Loucy (cell line): ENCODE measurements around the gene NCOR1.

Experiments used
- H2AFZ ChIP-seq: fragments of 200-600 bp; sonication (generic); 2 replicates; pipeline ENCODE4 v1.6.0; 2016; ENCODE audit warnings: antibody characterized with exemption, mild to moderate bottlenecking, low read length, moderate library complexity
- H3F3A ChIP-seq: fragments of 200-600 bp; 2 replicates; pipeline ENCODE4 v1.6.0; 2016; ENCODE audit warnings: antibody characterized with exemption, low read depth, mild to moderate bottlenecking
- H3K27me3 ChIP-seq: fragments of 200-600 bp; sonication (generic); 2 replicates; pipeline ENCODE4 v1.6.1; 2014; ENCODE audit warnings: low read length, mild to moderate bottlenecking; ENCODE audit not compliant: insufficient read depth, poor library complexity, severe bottlenecking
- H3K36me3 ChIP-seq: fragments of 200-600 bp; sonication (generic); 2 replicates; pipeline ENCODE4 v1.6.1; 2016; ENCODE audit warnings: low read length; ENCODE audit not compliant: insufficient read depth
- H3K4me1 ChIP-seq: fragments of 200-600 bp; sonication (generic); 2 replicates; pipeline ENCODE4 v1.5.1; 2014; ENCODE audit warnings: low read length, mild to moderate bottlenecking; ENCODE audit not compliant: insufficient read depth, poor library complexity, severe bottlenecking
- H3K4me2 ChIP-seq: fragments of 200-600 bp; sonication (generic); 2 replicates; pipeline ENCODE4 v1.6.0; 2014; ENCODE audit warnings: antibody characterized with exemption, low read length, low read depth, mild to moderate bottlenecking; ENCODE audit not compliant: poor library complexity, severe bottlenecking
- H3K4me3 ChIP-seq: fragments of 200-600 bp; sonication (generic); 2 replicates; pipeline ENCODE4 v1.5.1; 2014; ENCODE audit warnings: low read length, mild to moderate bottlenecking, mixed read lengths; ENCODE audit not compliant: poor library complexity, severe bottlenecking
- H3K79me2 ChIP-seq: fragments of 200-600 bp; sonication (generic); 2 replicates; pipeline ENCODE4 v1.6.1; 2014; ENCODE audit warnings: low read length; ENCODE audit not compliant: insufficient read depth
- H3K9ac ChIP-seq: fragments of 200-600 bp; sonication (generic); 2 replicates; pipeline ENCODE4 v1.6.0; 2014; ENCODE audit warnings: mild to moderate bottlenecking, low read depth, low read length, moderate library complexity; ENCODE audit not compliant: poor library complexity, severe bottlenecking
- H3K9me2 ChIP-seq: fragments of 200-600 bp; sonication (generic); replicated peaks from 2 replicates; pipeline ENCODE4 v1.6.1; 2016; ENCODE audit warnings: low read depth, low read length, mixed read lengths
- H3K9me3 ChIP-seq: fragments of 200-600 bp; sonication (generic); 2 replicates; pipeline ENCODE4 v1.6.1; 2014; ENCODE audit warnings: mild to moderate bottlenecking, antibody characterized with exemption, low read length, low read depth; ENCODE audit not compliant: insufficient read depth
- H4K20me1 ChIP-seq: fragments of 200-600 bp; sonication (generic); 2 replicates; pipeline ENCODE4 v1.6.0; 2014; ENCODE audit warnings: antibody characterized with exemption, low read length, mild to moderate bottlenecking; ENCODE audit not compliant: insufficient read depth, poor library complexity, severe bottlenecking
- EZH2phosphoT487 ChIP-seq: fragments of 200-600 bp; IDR thresholded peaks from 2 replicates; pipeline ENCODE4 v1.6.1; 2018; ENCODE audit warnings: antibody characterized with exemption, mild to moderate bottlenecking, moderate library complexity, borderline replicate concordance
- TF ChIP-seq, protein P1 (sequence below): fragments of 200-600 bp; sonication (generic); conservative IDR thresholded peaks from 2 replicates; pipeline ENCODE4 v1.5.1; 2014; ENCODE audit warnings: mild to moderate bottlenecking, antibody characterized with exemption, low read length

Gene NCOR1

DNA sequence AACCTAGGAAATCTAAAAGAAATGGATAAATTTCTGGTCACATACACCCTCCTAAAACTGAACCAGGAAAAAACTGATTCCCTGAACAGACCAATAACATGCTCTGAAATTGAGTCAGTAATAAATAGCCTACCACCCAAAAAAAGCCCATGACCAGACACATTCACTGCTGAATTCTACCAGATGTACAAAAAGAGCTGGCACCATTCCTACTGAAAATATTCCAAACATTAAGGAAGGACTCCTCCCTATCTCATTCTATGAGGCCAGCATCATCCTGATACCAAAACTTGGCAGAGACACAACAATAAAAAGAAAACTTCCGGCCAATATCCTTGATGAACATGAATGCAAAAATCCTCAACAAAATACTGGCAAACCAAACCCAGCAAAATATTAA lies 162.8 kb downstream of the NCOR1 start:
- H4K20me1 ChIP-seq, result peaks cover 5% of the 10 kb centered on the region
- H3K36me3 ChIP-seq, result peaks cover 69% of the 10 kb centered on the region
- no peak overlapping the region for H3K4me2 ChIP-seq
- H3K4me1 ChIP-seq, result no peaks in the 10 kb centered on the region
- H3K9me3 ChIP-seq, result no peaks in the 10 kb centered on the region
- H3K4me3 ChIP-seq, result no peak overlapping the region
- H3K79me2 ChIP-seq, result peaks cover 5% of the 10 kb centered on the region; the same call in 1 of the 2 replicates
- no peaks in the 10 kb centered on the region for H3K27me3 ChIP-seq
- TF ChIP-seq, protein P1, sequence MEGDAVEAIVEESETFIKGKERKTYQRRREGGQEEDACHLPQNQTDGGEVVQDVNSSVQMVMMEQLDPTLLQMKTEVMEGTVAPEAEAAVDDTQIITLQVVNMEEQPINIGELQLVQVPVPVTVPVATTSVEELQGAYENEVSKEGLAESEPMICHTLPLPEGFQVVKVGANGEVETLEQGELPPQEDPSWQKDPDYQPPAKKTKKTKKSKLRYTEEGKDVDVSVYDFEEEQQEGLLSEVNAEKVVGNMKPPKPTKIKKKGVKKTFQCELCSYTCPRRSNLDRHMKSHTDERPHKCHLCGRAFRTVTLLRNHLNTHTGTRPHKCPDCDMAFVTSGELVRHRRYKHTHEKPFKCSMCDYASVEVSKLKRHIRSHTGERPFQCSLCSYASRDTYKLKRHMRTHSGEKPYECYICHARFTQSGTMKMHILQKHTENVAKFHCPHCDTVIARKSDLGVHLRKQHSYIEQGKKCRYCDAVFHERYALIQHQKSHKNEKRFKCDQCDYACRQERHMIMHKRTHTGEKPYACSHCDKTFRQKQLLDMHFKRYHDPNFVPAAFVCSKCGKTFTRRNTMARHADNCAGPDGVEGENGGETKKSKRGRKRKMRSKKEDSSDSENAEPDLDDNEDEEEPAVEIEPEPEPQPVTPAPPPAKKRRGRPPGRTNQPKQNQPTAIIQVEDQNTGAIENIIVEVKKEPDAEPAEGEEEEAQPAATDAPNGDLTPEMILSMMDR, result no peak
- TF ChIP-seq EZH2phosphoT487, result no peak
- no peak overlapping the region for H2AFZ ChIP-seq
- no peaks in the 10 kb centered on the region for H3F3A ChIP-seq
- no peak overlapping the region for H3K9ac ChIP-seq
- no peaks in the 10 kb centered on the region for H3K9me2 ChIP-seq

- H4K20me1 ChIP-seq, result peaks cover 5% of the 10 kb centered on the region
- no peak overlapping the region for H2AFZ ChIP-seq
- H3K9me3 ChIP-seq, result no peaks in the 10 kb centered on the region
- peaks cover 71% of the 10 kb centered on the region for H3K36me3 ChIP-seq
- TF ChIP-seq EZH2phosphoT487, result no peak
- TF ChIP-seq, protein P1, result no peak
- no peak overlapping the region for H3K9ac ChIP-seq
- H3K4me1 ChIP-seq, result no peaks in the 10 kb centered on the region
- H3K4me3 ChIP-seq, result no peak overlapping the region
- no peaks in the 10 kb centered on the region for H3K9me2 ChIP-seq
- peaks cover 5% of the 10 kb centered on the region; the same call in 1 of the 2 replicates for H3K79me2 ChIP-seq
- no peaks in the 10 kb centered on the region for H3F3A ChIP-seq
- no peaks in the 10 kb centered on the region for H3K27me3 ChIP-seq
- H3K4me2 ChIP-seq, result no peak overlapping the region
Measured at GRCh38 chr17:16050844-16051243, 164.5 kb downstream of the NCOR1 start.

DNA sequence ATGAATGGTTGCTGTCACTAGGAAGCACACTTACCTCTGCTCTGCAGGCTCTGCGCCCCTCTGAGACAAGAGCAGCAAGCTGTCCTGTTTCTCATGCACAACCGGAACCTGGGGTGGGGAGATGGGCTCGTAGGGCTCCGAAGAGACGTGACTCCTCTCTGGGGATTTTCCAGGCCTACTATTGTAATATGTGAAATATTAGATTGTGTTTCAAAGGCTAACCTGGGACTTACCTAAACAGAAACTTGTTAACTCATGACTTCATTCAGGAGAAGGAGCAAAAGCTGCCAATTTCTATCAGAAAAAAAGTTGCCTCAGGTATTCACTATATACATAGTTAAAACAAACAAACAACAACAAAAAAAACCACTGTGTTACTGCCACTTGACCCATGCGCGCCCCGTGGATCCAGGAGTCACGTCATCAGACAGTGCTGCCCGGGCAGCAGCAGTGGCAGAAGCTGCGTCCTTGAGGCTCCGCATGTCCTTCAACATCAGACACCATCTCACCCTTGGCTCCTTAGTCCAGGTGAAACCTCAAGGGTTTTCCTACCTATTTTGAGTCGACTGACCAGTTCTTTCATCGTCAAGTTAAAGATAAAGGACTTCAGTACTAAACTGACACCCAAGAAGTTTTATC lies 166.4 kb downstream of the NCOR1 start:
- peaks cover 70% of the 10 kb centered on the region for H3K36me3 ChIP-seq
- no peak overlapping the region for H3K4me3 ChIP-seq

More for the DNA sequence above, 166.4 kb downstream of the NCOR1 start:
- H3K9me2 ChIP-seq, result no peaks in the 10 kb centered on the region
- no peak overlapping the region for H3K9ac ChIP-seq
- H3K9me3 ChIP-seq, result no peaks in the 10 kb centered on the region
- peaks cover 5% of the 10 kb centered on the region; the same call in 1 of the 2 replicates for H3K79me2 ChIP-seq
- TF ChIP-seq, protein P1, result no peak
- no peak for TF ChIP-seq EZH2phosphoT487
- H3F3A ChIP-seq, result no peaks in the 10 kb centered on the region
- no peak overlapping the region for H3K4me2 ChIP-seq
- no peaks in the 10 kb centered on the region for H3K4me1 ChIP-seq
- H2AFZ ChIP-seq, result no peak overlapping the region
- no peaks in the 10 kb centered on the region for H3K27me3 ChIP-seq
- H4K20me1 ChIP-seq, result peaks cover 2% of the 10 kb centered on the region
